Stimulated activated naive CD4-positive, alpha-beta T cell (primary cell): ENCODE measurements around the gene UPF3B.
A peak's percentile ranks its signal among the peaks of the same experiment; 100 is the strongest.
"Not testable (repeated sequence)": the region's sequence is repeated elsewhere in the genome, so short reads cannot be mapped to it uniquely, and the experiment has no call there.

ENCODE experiments used
- DNase-seq, 6 experiments: peaks; one replicate each; lab custom pipeline; 2025; lab: John Stamatoyannopoulos, UW

Gene UPF3B

DNA sequence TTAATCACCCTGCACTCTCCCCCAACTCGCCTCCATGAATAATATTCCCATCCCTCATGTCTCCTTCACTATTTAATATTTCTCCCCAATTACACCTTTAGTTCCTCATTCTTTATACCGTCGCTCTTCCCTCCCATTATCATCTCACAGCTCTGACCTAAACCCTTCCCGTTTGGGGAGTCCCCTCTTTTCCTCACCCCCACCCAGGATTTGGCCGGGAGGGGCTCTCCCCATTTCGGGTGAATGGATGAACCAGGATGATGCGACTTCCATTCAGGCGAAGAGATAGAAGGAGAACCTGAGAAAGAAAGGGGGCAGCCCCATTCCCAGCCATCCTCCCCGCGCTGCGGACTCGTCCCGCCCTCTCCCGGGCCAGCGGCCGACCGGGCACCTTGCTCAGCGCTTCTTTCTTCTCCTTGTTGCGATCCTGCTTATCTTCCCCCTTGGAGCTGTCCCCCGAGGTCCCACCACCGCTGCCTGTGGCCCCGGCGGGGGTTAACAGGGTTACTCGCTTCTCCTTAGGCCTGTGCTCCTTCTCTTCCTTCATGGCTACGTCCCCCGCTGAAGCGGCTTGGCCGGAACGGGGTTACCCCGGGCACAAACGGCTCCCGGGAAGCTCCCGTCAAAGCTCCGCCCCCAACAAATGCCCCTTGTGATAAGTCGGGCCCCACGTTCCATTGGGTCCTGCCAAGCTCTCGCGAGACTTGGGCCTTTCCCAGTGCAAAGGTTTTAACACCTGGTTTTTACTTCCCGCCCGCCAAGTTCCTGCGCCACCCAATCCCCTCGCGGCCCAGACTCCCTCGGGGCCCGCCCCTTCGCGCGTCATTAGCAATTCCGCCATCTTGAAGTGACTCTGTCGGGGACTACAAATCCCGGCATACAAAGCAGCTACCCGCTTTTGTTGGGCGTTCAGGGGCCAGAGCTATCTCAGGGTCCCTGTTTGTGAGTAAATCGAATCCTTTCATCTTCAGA is at the start of gene UPF3B:
UPF3B (minus strand) TSS at position 582 of the 972 bp plus-strand sequence; CDS start at position 547, 35 bp downstream.
- DNase-seq = peak; percentile 77 to 96 (median 92)

DNA sequence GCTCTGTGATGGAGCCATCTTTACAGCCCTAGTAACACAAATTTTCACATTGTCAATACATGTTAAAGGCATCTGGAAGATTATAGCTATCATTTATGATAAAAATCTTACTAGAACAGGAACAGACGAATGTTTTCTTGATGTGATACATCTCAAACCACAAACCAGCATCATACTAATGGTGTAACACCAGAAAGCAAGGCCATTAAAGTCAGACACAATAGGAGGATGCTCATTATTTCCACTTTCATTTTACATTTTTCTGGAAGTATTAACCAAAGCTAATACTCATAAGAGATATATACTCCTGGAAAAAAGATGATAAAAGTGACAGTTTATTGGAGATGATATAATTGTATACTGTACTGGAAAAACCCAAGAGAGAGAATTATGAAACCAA is 48.2 kb upstream of the UPF3B start:
- no peak for DNase-seq

GRCh38 chrX:119899125-119899524 is 46.4 kb upstream of the UPF3B start:
- DNase-seq = no peak

GRCh38 chrX:119895843-119896326 is 43.1 kb upstream of the UPF3B start, which contains the start of gene AKAP14:
TSS of gene AKAP14 (plus strand) at chrX:119895893. CDS start at chrX:119903224, 7,331 bp downstream.
- DNase-seq = no peak

- DNase-seq = not testable (repeated sequence)
Measured at GRCh38 chrX:119891961-119892692, 39.4 kb upstream of the UPF3B start.

DNA sequence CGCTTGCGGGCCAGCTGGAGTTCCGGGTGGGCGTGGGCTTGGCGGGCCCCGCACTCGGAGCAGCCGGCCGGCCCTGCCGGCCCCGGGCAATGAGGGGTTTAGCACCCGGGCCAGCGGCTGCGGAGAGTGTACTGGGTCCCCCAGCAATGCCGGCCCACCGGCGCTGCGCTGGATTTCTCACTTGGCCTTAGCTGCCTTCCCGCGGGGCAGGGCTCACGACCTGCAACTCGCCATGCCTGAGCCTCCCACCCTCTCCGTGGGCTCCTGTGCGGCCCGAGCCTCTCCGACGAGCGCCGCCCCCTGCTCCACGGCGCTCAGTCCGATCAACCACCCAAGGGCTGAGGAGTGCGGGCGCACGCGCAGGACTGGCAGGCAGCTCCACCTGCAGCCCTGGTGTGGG is 37.9 kb upstream of the UPF3B start:
- not testable (repeated sequence) for DNase-seq

DNA sequence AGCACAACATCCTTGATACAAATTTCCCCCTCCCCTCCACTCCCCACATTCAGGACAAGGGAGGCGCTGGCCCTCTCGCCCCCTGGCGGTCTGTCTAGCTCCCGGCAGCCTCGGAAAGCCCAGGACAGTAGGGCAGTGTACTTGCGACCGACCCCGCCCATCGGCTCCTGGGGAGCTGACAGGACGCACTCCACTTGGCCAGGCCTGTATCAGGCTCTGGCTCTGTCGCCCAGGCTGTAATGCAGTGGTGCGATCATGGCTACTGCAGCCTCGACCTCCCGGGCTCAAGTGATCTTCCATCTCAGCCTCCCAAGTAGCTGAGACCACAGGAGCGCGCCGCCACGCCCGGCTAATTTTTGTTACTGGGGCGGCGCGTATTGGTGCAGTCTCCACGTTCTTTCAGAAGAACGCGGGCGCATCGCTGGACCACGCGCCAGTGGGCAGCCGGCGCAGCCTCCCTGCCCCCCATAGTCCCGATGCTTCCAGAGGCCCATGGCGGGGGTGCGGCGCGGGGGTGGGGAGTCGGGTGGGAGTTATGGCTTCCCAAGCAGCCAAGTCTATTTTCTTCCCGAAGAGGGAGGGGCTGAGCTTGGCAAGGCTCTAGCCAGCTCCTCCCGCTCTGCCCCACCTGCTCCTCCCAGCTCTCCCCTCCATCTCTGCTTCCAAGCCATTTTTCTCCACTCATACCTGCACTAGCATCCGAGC is 35.1 kb upstream of the UPF3B start:
- DNase-seq = peak in 5 of 6 experiments; percentile 9 to 54 (median 38)

GRCh38 chrX:119885554-119886428 is 33.0 kb upstream of the UPF3B start:
- peak in 3 of 6 experiments; percentile 17 to 26 (median 20) for DNase-seq

DNA sequence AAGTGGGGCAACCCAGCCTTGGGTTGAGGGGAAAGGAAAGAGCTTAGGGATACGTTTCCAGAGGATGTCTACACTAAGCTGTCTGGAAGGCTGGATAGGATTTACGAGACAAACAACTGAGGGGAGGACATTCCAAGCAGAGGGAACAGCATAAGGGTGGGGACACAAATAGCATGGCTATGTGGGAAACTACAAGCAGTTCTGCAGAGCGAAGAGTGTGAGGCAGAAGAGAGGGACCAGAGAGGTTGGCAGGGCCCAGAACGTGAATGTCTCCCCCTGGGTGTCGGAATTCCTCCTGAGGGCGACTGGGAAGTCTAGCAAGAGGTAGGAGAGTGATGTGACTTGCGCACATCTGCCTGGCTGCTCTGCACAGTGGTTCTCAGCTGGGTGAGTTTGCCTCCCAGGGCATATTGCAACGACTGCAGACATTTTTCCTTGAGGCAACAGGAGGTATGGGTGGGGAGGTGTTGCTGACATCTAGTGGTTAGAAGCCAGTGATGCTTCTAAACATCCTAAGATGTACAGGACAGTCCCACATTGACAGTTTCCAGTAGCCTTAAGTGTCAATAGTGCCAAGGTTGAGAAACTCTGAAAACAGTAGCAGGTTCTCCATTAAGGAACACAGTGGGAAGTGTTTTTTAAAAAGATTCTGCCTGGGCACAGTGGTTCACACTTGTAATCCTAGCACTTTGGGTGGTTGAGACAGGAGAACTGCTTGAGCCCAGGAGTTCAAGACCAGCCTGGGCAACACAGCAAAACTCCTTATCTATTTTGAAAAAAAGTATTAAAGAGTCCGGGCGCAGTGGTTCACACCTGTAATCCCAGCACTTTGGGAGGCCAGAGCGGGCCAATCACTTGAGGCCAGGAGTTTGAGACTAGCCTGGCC is 28.0 kb upstream of the UPF3B start:
- DNase-seq = peak in 5 of 6 experiments; percentile 2 to 49 (median 20)

DNA sequence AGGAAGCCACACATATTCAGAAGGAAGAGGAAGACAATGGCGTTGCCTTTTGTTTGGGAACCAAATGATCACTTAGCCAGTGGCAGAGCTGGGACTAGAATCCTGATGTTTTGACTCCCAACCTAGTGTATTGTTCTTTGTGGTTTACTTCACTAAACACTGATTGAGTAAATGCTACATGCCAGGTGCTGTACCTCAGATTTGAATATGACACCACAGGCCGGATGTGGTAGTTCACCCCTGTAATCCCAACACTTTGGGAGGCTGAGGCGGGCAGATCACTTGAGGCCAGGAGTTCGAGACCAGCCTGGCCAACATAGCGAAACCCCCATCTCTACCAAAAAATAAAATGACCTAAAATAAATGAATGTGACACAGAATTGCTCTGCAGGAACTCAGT is 27.3 kb upstream of the UPF3B start:
- peak in 1 of 6 experiments; percentile 9 for DNase-seq

DNA sequence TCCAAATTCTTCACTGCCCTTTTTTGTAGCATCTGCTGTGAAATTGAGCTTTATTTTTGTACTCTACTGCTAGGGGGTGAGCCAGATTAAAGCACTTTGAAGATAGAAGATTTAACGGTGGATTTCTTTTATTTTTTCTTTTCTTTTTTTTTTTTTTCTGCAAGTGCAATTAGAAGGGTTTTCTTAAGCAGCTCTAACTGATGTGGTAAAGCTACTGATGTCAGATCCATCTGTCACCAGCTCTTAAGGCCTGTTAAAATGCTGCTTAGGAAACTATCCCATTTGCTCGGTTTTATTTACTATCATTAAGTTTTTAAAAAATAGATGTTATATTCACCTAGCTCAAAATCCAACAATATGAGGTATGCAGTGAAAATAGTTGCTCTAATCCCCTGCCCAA is 26.0 kb upstream of the UPF3B start:
- DNase-seq = no peak

DNA sequence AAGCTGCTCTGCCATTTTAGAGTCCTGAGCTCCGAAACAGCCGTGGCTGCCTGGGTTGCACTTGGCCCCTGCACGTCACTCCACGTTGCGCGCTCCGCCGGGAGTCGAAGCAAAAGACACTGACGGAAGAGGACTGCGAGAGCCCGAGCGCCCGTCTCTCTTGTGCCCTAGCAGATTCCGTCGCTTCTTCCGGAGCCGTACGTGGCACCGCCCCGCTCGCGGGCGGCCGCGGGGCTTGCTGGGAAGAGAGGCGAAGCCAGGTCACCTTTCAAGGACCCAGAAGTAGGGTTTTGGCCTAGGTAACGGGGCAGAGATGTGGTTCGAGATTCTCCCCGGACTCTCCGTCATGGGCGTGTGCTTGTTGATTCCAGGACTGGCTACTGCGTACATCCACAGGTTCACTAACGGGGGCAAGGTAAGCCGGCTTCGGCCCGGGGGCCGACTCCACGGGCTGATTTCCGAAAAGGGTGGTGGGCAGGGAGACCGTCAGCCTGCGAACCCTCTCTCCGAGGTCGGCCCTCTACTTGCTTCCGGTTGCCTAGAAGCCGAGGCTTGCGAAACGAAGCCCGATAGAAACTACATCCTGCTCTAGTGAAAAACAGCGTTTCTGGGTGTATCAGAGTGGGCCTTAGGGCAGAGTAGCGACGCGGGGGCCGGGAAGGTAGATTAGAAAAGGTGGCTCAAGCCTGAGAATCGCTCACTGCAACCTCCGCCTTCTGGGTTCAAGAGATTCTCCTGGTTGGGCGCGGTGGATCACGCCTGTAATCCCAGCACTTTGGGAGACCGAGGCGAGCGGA is 19.0 kb upstream of the UPF3B start, which contains the start of the genes NDUFA1 and RNF113A:
NDUFA1 (plus strand) TSS at position 234 of the 797 bp plus-strand sequence; CDS start at position 314, 80 bp downstream.
RNF113A (minus strand) TSS at position 135 of the 797 bp plus-strand sequence; CDS start at position 15, 120 bp downstream.
- peak; percentile 76 to 93 (median 83) for DNase-seq

GRCh38 chrX:119871245-119871598 is 18.5 kb upstream of the UPF3B start:
- peak in 1 of 6 experiments; percentile 45 for DNase-seq

DNA sequence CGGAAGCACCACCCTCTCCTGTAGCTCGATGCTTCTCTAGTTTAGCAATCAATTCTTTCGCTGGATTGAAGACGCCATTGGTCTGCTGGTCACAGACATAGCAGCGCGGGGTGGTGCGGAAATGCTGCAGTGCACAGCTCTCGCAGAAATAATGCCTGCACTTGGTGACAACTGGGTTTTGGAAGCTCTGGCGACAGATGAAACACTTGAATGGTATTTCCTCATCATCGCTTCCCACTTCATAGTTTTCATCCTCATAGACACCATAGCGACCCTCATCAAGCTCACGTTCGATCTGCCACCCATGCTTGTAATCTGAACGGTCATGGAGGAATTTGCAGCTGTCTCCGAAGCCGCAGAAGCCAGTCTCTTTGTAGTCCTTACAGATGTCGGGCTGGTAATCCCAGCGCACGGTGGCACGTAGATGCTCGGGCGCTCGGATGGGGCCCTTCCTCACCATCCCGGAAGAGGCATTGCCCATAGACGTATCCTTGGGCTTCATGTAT is 17.9 kb upstream of the UPF3B start:
- DNase-seq = peak; percentile 7 to 59 (median 22)

GRCh38 chrX:119853444-119853843 is 681 bp upstream of the UPF3B start:
- no peak for DNase-seq

DNA sequence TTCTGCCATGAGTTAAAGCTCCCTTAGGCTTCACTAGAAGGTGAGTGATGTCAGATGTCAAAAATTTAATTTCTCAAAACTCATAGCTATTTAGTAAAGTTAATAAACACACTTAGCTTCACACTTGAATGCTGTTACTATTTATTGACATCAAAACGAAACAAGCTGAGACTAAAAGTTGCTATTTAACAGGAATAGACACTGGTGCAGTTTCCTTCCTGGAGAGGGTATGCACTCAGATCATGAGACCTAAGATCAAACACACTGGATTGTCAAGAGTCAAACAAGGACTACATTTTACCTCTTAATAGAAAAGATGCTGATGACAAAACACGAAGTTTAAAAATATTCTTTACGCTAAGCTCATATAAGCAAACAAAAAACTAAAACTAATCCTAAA is 18.9 kb downstream of the UPF3B start:
- no peak for DNase-seq

GRCh38 chrX:119828446-119828845 is 24.3 kb downstream of the UPF3B start:
- DNase-seq = no peak

DNA sequence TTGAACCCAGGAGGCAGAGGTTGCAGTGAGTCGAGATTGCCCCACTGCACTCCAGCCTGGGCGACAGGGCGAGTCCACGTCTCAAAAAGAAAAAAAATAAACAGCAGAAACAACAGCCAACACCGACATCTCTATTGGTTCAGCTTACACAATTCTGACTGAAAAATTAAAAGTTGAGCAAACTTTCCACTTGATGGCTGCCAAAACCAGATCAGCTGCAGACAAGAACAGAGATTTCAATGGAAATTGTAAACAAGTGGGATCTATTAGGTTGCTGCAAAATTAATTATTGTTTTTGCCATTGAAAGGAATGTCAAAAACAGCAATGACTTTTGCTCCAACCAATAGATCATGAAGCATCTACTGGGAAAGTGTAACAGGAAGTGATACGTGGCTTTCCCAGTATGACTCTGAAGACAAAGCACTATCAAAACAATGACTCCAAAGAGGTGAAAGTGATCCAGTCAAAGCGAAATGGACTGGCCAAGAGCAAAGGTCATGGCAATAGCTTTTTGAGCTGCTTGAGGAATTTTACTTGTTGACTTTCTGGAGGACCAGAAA is 26.3 kb downstream of the UPF3B start:
- DNase-seq = no peak
